ENCODE measurements around the gene PAK6.

GRCh38 chr15:40309344-40309862 lies 70.5 kb downstream of the PAK6 start:
- TF ChIP-seq CTCF (IDR thresholded peaks at IDR 0.05) (no peak), POLR2A (IDR thresholded peaks at IDR 0.05) (no peak), EP300 (IDR thresholded peaks at IDR 0.05) (no peak), POLR2AphosphoS5 (IDR thresholded peaks at IDR 0.05) (no peak)

Measured in gastroesophageal sphincter (tissue), 3 donors.